HG02852 (cell line): ENCODE data around the gene XRCC2.
"Not testable (repeated sequence)": the region's sequence is repeated elsewhere in the genome, so short reads cannot be mapped to it uniquely, and the experiment has no call there.

Source experiments
- ATAC-seq: cut with Tn5 transposase; IDR thresholded peaks from one replicate; pipeline ENCODE4 v1.9.1; 2021; ENCODE audit warnings: mild to moderate bottlenecking, moderate library complexity; ENCODE audit not compliant: unreplicated experiment

XRCC2 gene

GRCh38 chr7:152675759-152676636 is at the start of gene XRCC2:
Gene XRCC2 (minus strand): TSS chr7:152676141. CDS start chr7:152676079, 62 bp downstream.
- peak; percentile 91 for ATAC-seq

- no peak for ATAC-seq
Measured at GRCh38 chr7:152723364-152723763, 47.4 kb upstream of the XRCC2 start.

- ATAC-seq = not testable (repeated sequence)
Measured at GRCh38 chr7:152712412-152713042, 36.6 kb upstream of the XRCC2 start.

GRCh38 chr7:152711444-152711944 is 35.6 kb upstream of the XRCC2 start:
- ATAC-seq = no peak

- no peak for ATAC-seq
Measured at GRCh38 chr7:152710153-152710442, 34.2 kb upstream of the XRCC2 start.

- no peak for ATAC-seq
Measured at GRCh38 chr7:152709287-152710152, 33.6 kb upstream of the XRCC2 start.

- ATAC-seq = no peak
Measured at GRCh38 chr7:152704796-152705384, 28.9 kb upstream of the XRCC2 start.

- ATAC-seq = no peak
Measured at GRCh38 chr7:152699079-152699478, 23.1 kb upstream of the XRCC2 start.

- ATAC-seq = not testable (repeated sequence)
Measured at GRCh38 chr7:152697268-152697974, 21.5 kb upstream of the XRCC2 start.

- ATAC-seq = not testable (repeated sequence)
Measured at GRCh38 chr7:152692196-152692595, 16.3 kb upstream of the XRCC2 start.

GRCh38 chr7:152683297-152683696 is 7.4 kb upstream of the XRCC2 start:
- ATAC-seq = no peak

GRCh38 chr7:152677808-152678670 is 2.1 kb upstream of the XRCC2 start:
- no peak for ATAC-seq

- peak; percentile 14 for ATAC-seq
Measured at GRCh38 chr7:152674860-152675758, 832 bp downstream of the XRCC2 start.

- no peak for ATAC-seq
Measured at GRCh38 chr7:152673897-152674296, 2.0 kb downstream of the XRCC2 start.

- no peak for ATAC-seq
Measured at GRCh38 chr7:152672626-152673025, 3.3 kb downstream of the XRCC2 start.

- ATAC-seq = no peak
Measured at GRCh38 chr7:152669758-152670157, 6.2 kb downstream of the XRCC2 start.

GRCh38 chr7:152668975-152669374 is 7.0 kb downstream of the XRCC2 start:
- no peak for ATAC-seq

- ATAC-seq = peak; percentile 75
Measured at GRCh38 chr7:152667958-152668357, 8.0 kb downstream of the XRCC2 start.
